Neutrophil (primary cell): Measurements from ENCODE around the gene RFWD3.

Source experiments
- H3K27ac ChIP-seq: fragments of 200-600 bp; sonication (generic); 2 replicates; pipeline ENCODE4 v1.5.1; 2016; ENCODE audit warnings: mild to moderate bottlenecking, moderate library complexity
- H3K27me3 ChIP-seq: fragments of 200-600 bp; sonication (generic); 2 replicates; pipeline ENCODE4 v1.6.0; 2016; ENCODE audit warnings: mild to moderate bottlenecking
- H3K36me3 ChIP-seq: fragments of 200-600 bp; sonication (generic); 2 replicates; pipeline ENCODE4 v1.5.1; 2017
- H3K4me1 ChIP-seq, 2 experiments: fragments of 200-600 bp in 1 of 2; sonication (generic) in 1 of 2; 1 replicate in 1 of 2; 2 replicates in 1 of 2; pipeline versions ENCODE4 v1.5.1 to v1.6.1; 2013 to 2016; ENCODE audit warnings: low read depth in 1 of 2, low read length in 1 of 2, mild to moderate bottlenecking in 1 of 2, moderate library complexity in 1 of 2; ENCODE audit not compliant: control insufficient read depth in 1 of 2, insufficient read depth in 1 of 2
- H3K4me3 ChIP-seq, 2 experiments: fragments of 200-600 bp in 1 of 2; sonication (generic) in 1 of 2; 1 replicate in 1 of 2; 2 replicates in 1 of 2; pipeline ENCODE4 v1.5.1; 2013 to 2016; ENCODE audit warnings: low read depth in 1 of 2, low read length in 1 of 2, mild to moderate bottlenecking in 1 of 2, moderate library complexity in 1 of 2
- H3K9me3 ChIP-seq: fragments of 200-600 bp; sonication (generic); 2 replicates; pipeline ENCODE4 v1.5.1; 2016
- TF ChIP-seq, protein P1 (sequence below): fragments of 200-600 bp; sonication (generic); IDR thresholded peaks from 2 replicates; pipeline ENCODE4 v1.5.1; 2016; ENCODE audit warnings: antibody characterized with exemption

Gene RFWD3

GRCh38 chr16:74637742-74638453 lies 28.8 kb downstream of the RFWD3 start:
- no peak overlapping the region for H3K4me3 ChIP-seq
- peaks cover 62% of the 10 kb centered on the region for H3K36me3 ChIP-seq
- H3K9me3 ChIP-seq: no peaks in the 10 kb centered on the region
- no peaks in the 10 kb centered on the region for H3K27me3 ChIP-seq
- H3K27ac ChIP-seq: no peak overlapping the region
- H3K4me1 ChIP-seq: peaks cover 0 to 7% of the 10 kb centered on the region in 2 experiments
- TF ChIP-seq, protein P1, sequence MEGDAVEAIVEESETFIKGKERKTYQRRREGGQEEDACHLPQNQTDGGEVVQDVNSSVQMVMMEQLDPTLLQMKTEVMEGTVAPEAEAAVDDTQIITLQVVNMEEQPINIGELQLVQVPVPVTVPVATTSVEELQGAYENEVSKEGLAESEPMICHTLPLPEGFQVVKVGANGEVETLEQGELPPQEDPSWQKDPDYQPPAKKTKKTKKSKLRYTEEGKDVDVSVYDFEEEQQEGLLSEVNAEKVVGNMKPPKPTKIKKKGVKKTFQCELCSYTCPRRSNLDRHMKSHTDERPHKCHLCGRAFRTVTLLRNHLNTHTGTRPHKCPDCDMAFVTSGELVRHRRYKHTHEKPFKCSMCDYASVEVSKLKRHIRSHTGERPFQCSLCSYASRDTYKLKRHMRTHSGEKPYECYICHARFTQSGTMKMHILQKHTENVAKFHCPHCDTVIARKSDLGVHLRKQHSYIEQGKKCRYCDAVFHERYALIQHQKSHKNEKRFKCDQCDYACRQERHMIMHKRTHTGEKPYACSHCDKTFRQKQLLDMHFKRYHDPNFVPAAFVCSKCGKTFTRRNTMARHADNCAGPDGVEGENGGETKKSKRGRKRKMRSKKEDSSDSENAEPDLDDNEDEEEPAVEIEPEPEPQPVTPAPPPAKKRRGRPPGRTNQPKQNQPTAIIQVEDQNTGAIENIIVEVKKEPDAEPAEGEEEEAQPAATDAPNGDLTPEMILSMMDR: no peak

DNA sequence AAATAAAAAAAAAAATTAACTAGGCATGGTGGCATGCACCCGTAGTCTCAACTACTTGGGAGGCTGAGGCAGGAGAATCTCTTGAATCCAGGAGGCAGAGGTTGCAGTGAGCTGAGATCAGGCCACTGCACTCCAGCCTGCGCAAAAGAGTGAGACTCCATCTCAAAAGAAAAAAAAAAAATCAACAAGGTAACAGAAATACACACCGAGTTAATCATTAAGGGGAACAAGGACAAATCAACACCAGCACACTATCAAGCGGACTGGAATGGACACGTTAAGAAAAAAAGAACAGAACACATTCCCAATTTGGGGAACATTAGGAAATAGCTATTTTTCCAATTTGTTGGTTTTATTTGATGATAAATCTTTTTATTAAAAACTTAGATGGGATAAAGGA lies 31.4 kb downstream of the RFWD3 start:
- Histone ChIP-seq H3K4me1 (peaks cover 0 to 12% of the 10 kb centered on the region in 2 experiments), H3K27ac (no peak overlapping the region), H3K27me3 (no peaks in the 10 kb centered on the region), H3K36me3 (peaks cover 68% of the 10 kb centered on the region), H3K9me3 (no peaks in the 10 kb centered on the region), H3K4me3 (no peak overlapping the region)
- TF ChIP-seq, protein P1: no peak

DNA sequence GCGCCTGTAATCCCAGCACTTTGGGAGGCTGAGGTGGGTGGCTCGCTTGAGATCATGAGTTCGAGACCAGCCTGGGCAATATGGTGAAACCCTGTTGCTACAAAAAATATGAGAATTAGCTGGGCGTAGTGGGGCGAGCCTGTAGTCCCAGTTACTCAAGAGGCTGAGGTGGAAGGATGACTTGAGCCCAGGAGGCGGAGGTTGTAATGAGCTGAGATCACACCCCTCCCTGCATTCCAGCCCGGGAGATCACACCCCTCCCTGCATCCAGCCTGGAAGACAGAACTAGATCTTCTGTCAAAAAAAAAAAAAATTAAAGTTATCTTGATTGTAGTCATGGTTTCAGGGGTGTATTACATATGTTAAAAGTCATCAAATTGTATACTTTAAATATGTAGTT lies 33.0 kb downstream of the RFWD3 start:
- H3K27ac ChIP-seq: no peak overlapping the region
- no peaks in the 10 kb centered on the region for H3K9me3 ChIP-seq
- TF ChIP-seq, protein P1: no peak
- H3K27me3 ChIP-seq: no peaks in the 10 kb centered on the region
- H3K4me1 ChIP-seq: peaks cover 0 to 5% of the 10 kb centered on the region in 2 experiments
- peaks cover 82% of the 10 kb centered on the region for H3K36me3 ChIP-seq
- no peak overlapping the region for H3K4me3 ChIP-seq

- no peaks in the 10 kb centered on the region for H3K27me3 ChIP-seq
- peaks cover 100% of the 10 kb centered on the region for H3K36me3 ChIP-seq
- peaks cover 0 to 5% of the 10 kb centered on the region in 2 experiments for H3K4me1 ChIP-seq
- no peak overlapping the region for H3K27ac ChIP-seq
- no peaks in the 10 kb centered on the region for H3K9me3 ChIP-seq
- TF ChIP-seq, protein P1: no peak
- H3K4me3 ChIP-seq: no peak overlapping the region
Measured at GRCh38 chr16:74627506-74628220, 39.0 kb downstream of the RFWD3 start.

DNA sequence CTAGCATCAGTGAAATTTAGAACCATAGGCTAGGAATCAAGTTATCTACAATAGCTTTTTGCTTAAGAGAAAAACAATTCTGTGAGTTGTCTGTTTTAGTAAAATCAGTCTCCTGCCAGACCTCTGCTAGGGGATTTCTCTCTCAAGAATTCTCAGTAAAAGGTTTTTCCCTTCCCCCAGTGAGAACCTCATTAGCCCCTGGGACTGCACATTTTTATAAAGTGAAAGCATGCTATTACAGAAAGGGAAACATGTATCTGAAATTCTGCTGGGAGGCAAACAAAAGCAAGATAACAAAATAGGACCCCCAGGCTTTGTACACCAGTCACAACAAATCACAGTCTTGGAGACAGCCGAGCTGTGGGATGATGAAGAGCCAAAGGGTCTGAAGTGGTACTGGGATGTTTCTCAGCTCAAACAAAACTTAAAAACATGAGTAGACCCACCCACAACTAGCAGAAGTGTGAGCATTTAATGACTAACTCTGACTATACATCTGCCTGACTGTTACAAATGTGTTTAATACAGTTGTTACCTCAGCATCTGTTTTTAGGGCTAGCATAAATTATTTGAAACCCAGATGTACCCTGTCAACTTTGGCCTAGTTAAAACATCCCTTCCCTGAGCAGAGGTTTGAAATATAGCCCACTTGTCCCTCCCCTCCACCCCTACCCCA lies 39.8 kb downstream of the RFWD3 start:
- no peaks in the 10 kb centered on the region for H3K27me3 ChIP-seq
- H3K27ac ChIP-seq: no peak overlapping the region
- no peaks in the 10 kb centered on the region for H3K9me3 ChIP-seq
- peaks cover 100% of the 10 kb centered on the region for H3K36me3 ChIP-seq
- TF ChIP-seq, protein P1: no peak
- H3K4me3 ChIP-seq: no peak overlapping the region
- H3K4me1 ChIP-seq: peaks cover 0 to 5% of the 10 kb centered on the region in 2 experiments
